Colonic mucosa (tissue), 4 donors: ENCODE measurements around the gene PRKACA. TPM values are rescaled to one million over a fixed set of nuclear protein-coding genes. Genes with fewer than 3 reads are reported as not detected.

Experiments used
- DNase-seq: peaks from one replicate; pipeline ENCODE4 v3.0.0-alpha.2; 2020
- H3K27ac ChIP-seq: fragments of 200-600 bp; one replicate; pipeline ENCODE4 v1.8.0; 2021
- H3K27me3 ChIP-seq: fragments of 200-600 bp; one replicate; pipeline ENCODE4 v1.8.0; 2021
- H3K36me3 ChIP-seq: fragments of 200-600 bp; one replicate; pipeline ENCODE4 v1.8.0; 2021
- H3K4me1 ChIP-seq: fragments of 200-600 bp; one replicate; pipeline ENCODE4 v1.8.0; 2021; ENCODE audit warnings: mild to moderate bottlenecking
- H3K4me3 ChIP-seq: fragments of 200-600 bp; one replicate; pipeline ENCODE4 v1.8.0; 2021
- H3K9ac ChIP-seq, 2 donors: one replicate each; pipeline ENCODE4 v1.7.0; 2013; ENCODE audit warnings: control low read depth in 2 of 2, low read depth in 2 of 2, low read length in 2 of 2
- H3K9me3 ChIP-seq: fragments of 200-600 bp; one replicate; pipeline ENCODE4 v1.8.0; 2021
- CTCF ChIP-seq: fragments of 200-600 bp; IDR thresholded peaks from one replicate; pipeline ENCODE4 v1.8.0; 2022; ENCODE audit warnings: antibody characterized with exemption, mild to moderate bottlenecking
- intact Hi-C: fragments of 100-400 bp; cut with DNase I; formaldehyde crosslinking; loops from one replicate; pipeline ENCODE4 v1.14.1; 2022
- total RNA-seq, 2 donors: library from RNA; stranded (reverse); fragmentation: NEBNext Ultra II Directional in 1 of 2; extraction: Animal tissue kit (Norgen Biotek cat#: 25700) in 1 of 2; gene quantifications; one replicate each; pipeline ENCODE4 v1.2.1, GENCODE V29; 2021
- donor health status: healthy.
- donor health status: DM: no; HTN: no; CAD: no.
- donor health status: DM: no; HTN: no; CAD: no.

The PRKACA gene
- total RNA-seq, 2 donors from 2014 or later, result 71.0 to 89.3 TPM

- H3K36me3 ChIP-seq, result no peaks in the 10 kb centered on the region
- DNase-seq, result no peak
- H3K4me3 ChIP-seq, result no peak overlapping the region
- no peaks in the 10 kb centered on the region for H3K4me1 ChIP-seq
- intact Hi-C loops, result no loop called here
- no peaks in the 10 kb centered on the region for H3K27me3 ChIP-seq
- no peak overlapping the region for H3K27ac ChIP-seq
- TF ChIP-seq CTCF, result no peak
- no peaks in the 10 kb centered on the region for H3K9me3 ChIP-seq
- no peak overlapping the region for H3K9ac ChIP-seq
Measured at GRCh38 chr19:14102102-14102696, 15.4 kb downstream of the PRKACA start.

GRCh38 chr19:14101003-14101545 is 16.5 kb downstream of the PRKACA start:
- H3K36me3 ChIP-seq, result no peaks in the 10 kb centered on the region
- H3K27ac ChIP-seq, result no peak overlapping the region
- H3K27me3 ChIP-seq, result no peaks in the 10 kb centered on the region
- H3K9me3 ChIP-seq, result no peaks in the 10 kb centered on the region
- no peaks in the 10 kb centered on the region for H3K4me1 ChIP-seq
- H3K4me3 ChIP-seq, result no peak overlapping the region
- TF ChIP-seq CTCF, result no peak
- intact Hi-C loops, result no loop called here
- no peak for DNase-seq
- H3K9ac ChIP-seq, result no peak overlapping the region

- Histone ChIP-seq H3K27me3 (no peaks in the 10 kb centered on the region), H3K36me3 (no peaks in the 10 kb centered on the region), H3K9me3 (no peaks in the 10 kb centered on the region), H3K4me1 (no peaks in the 10 kb centered on the region), H3K4me3 (no peak overlapping the region), H3K9ac (no peak overlapping the region), H3K27ac (no peak overlapping the region)
- intact Hi-C loops, result no loop called here
- DNase-seq, result no peak
- no peak for TF ChIP-seq CTCF
Measured at GRCh38 chr19:14097532-14098151, 19.9 kb downstream of the PRKACA start.

GRCh38 chr19:14096272-14096992 is 21.1 kb downstream of the PRKACA start:
- Histone ChIP-seq H3K36me3 (no peaks in the 10 kb centered on the region), H3K4me3 (no peak overlapping the region), H3K27me3 (no peaks in the 10 kb centered on the region), H3K9ac (no peak overlapping the region), H3K27ac (no peak overlapping the region), H3K9me3 (no peaks in the 10 kb centered on the region), H3K4me1 (no peaks in the 10 kb centered on the region)
- intact Hi-C loops, result no loop called here
- no peak for DNase-seq
- no peak for TF ChIP-seq CTCF

GRCh38 chr19:14094854-14095253 is 22.7 kb downstream of the PRKACA start:
- Histone ChIP-seq H3K4me3 (no peak overlapping the region), H3K36me3 (no peaks in the 10 kb centered on the region), H3K9me3 (no peaks in the 10 kb centered on the region), H3K4me1 (no peaks in the 10 kb centered on the region), H3K9ac (no peak overlapping the region), H3K27ac (no peak overlapping the region), H3K27me3 (no peaks in the 10 kb centered on the region)
- no peak for TF ChIP-seq CTCF
- intact Hi-C loops, result no loop called here
- DNase-seq, result no peak
